PFSK-1 (cell line): ENCODE measurements around the gene RIIAD1.

Experiments used
- POLR2AphosphoS5 ChIP-seq: IDR thresholded peaks from 2 replicates; pipeline ENCODE4 v1.6.1; 2012; ENCODE audit warnings: low read depth, mild to moderate bottlenecking, control low read depth, low read length, moderate library complexity
- SIN3A ChIP-seq: IDR thresholded peaks from 2 replicates; pipeline ENCODE4 v1.6.1; 2012; ENCODE audit warnings: mild to moderate bottlenecking, low read length, moderate library complexity, borderline replicate concordance; ENCODE audit not compliant: insufficient read depth
- TAF1 ChIP-seq: IDR thresholded peaks from 2 replicates; pipeline ENCODE4 v1.6.1; 2012; ENCODE audit warnings: low read length, control low read depth, borderline replicate concordance; ENCODE audit not compliant: insufficient read depth
- TF ChIP-seq, protein P1 (sequence below), 2 experiments: IDR thresholded peaks; 2 replicates each; pipeline versions ENCODE4 v1.6.1 to v1.8.0; 2011 to 2012; ENCODE audit warnings: low read depth in 2 of 2, low read length in 2 of 2, control low read depth in 1 of 2, inconsistent platforms in 1 of 2, mild to moderate bottlenecking in 1 of 2, moderate library complexity in 1 of 2; ENCODE audit not compliant: insufficient read depth in 1 of 2

DNA sequence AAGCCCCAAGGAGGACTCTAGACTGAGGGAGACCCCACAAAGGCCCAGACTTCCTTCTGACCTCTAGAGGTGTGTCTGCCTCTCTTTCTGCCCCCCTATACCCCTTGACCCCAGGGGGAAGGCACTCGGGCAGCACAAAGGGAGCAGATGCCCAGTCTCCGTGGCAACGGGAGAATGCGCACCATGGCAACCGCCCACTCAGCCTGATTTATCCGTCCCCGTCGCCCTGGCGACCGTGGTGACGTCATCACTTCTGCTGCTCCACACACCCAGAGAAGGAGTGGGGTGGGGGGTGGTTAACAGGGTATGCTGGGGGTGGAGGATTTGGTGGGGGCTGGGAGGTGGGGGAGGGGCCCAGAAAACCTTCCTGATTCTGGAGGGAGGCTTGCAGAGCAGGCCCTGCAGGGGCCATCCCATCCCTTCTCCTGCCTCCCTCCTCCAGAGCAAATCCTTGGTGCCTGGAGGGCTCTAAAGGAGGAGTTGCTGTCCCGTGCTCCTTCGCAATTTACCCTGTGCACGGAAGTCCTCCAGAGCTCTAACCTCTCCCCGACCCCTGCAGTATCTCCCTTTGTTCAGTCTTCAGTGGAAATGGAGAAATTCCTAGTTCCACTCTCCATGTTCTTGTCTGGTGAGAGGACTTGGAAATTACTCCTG is 11.0 kb upstream of the RIIAD1 start:
- TF ChIP-seq POLR2AphosphoS5: no peak
- TF ChIP-seq SIN3A: no peak
- TF ChIP-seq, protein P1, sequence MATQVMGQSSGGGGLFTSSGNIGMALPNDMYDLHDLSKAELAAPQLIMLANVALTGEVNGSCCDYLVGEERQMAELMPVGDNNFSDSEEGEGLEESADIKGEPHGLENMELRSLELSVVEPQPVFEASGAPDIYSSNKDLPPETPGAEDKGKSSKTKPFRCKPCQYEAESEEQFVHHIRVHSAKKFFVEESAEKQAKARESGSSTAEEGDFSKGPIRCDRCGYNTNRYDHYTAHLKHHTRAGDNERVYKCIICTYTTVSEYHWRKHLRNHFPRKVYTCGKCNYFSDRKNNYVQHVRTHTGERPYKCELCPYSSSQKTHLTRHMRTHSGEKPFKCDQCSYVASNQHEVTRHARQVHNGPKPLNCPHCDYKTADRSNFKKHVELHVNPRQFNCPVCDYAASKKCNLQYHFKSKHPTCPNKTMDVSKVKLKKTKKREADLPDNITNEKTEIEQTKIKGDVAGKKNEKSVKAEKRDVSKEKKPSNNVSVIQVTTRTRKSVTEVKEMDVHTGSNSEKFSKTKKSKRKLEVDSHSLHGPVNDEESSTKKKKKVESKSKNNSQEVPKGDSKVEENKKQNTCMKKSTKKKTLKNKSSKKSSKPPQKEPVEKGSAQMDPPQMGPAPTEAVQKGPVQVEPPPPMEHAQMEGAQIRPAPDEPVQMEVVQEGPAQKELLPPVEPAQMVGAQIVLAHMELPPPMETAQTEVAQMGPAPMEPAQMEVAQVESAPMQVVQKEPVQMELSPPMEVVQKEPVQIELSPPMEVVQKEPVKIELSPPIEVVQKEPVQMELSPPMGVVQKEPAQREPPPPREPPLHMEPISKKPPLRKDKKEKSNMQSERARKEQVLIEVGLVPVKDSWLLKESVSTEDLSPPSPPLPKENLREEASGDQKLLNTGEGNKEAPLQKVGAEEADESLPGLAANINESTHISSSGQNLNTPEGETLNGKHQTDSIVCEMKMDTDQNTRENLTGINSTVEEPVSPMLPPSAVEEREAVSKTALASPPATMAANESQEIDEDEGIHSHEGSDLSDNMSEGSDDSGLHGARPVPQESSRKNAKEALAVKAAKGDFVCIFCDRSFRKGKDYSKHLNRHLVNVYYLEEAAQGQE (IDR thresholded peaks at IDR 0.05; ENCODE audit: insufficient read depth in 1 of 2, low read depth in 2 of 2, low read length in 2 of 2): no peak
- TF ChIP-seq TAF1: no peak
